Right hindlimb (tissue), 1 donor: ENCODE results near the gene RAD51B.

ENCODE experiments used
- DNase-seq: peaks from one replicate; pipeline ENCODE4 v3.0.0-alpha.2; 2018

Gene RAD51B

DNA sequence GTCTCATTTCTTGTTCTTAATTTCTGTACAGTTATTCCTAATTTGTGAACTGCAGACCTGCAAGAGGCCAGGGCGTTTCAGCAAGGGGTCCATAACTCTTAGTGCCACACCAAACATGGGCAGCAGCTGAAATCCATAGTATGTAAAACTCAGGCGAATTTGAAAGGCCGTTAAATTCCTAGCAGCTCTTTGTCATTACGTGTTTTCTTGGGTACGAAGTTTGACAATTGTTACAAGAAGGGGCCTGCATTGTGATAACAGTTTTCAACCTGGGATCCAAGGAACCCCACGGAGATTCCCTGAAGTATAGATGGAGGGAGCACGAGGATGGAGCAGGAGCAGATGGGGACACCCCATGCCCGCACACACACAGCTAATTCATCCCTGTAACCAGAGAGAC lies 685.3 kb downstream of the RAD51B start:
- DNase-seq = no peak

DNA sequence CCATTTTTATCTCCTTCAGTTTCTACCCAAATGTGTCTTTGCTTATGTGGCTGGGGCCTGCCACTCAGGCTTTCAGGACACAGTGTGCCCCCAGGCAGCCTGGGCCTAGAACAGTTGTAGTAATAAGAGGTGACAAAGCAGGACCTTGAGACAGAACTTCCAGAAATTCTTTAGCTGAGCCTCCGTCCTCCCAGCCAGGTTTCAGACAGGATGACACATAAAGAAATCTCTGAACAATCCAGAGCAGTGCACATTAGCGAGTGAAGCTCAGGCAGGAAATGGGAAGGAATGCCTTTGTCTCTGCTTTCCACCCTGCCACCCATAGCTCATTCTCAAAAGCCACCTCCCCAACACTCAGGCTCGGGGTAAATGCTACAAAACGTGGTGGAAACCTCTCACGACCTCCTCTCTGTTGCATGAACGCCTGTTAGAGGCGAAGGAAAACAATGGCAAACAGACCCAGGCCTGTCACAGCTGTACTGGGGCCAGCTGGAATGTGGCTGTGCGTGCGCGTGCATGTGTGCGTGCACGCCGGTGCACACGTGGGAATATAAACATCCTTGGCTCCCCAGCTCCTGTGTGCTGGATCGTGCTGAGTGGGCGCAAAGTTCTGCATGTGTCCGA lies 686.6 kb downstream of the RAD51B start:
- peak; percentile 83 for DNase-seq

- DNase-seq = no peak
Measured at GRCh38 chr14:68506645-68507419, 687.3 kb downstream of the RAD51B start.

- DNase-seq = no peak
Measured at GRCh38 chr14:68507544-68508081, 688.0 kb downstream of the RAD51B start.

DNA sequence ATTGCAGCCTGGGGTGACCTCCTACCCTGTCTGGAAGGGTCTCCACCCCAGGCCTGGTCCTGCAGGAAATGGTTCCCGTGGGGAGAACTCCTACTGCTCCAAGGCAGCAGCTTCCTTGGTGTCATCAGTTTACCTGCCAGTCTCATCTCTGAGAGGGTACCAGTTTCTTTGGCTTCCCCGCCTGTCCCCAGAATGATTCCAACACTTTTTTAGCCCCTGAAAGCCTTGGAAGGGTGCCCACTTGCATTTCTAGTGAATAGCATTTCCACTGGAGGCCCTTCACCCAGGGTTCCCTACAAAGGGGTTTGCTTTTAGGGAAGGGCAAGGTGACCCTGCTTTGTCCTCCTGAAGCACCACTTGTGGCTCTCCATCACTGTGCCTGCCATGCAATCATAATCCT lies 689.0 kb downstream of the RAD51B start:
- DNase-seq = no peak

DNA sequence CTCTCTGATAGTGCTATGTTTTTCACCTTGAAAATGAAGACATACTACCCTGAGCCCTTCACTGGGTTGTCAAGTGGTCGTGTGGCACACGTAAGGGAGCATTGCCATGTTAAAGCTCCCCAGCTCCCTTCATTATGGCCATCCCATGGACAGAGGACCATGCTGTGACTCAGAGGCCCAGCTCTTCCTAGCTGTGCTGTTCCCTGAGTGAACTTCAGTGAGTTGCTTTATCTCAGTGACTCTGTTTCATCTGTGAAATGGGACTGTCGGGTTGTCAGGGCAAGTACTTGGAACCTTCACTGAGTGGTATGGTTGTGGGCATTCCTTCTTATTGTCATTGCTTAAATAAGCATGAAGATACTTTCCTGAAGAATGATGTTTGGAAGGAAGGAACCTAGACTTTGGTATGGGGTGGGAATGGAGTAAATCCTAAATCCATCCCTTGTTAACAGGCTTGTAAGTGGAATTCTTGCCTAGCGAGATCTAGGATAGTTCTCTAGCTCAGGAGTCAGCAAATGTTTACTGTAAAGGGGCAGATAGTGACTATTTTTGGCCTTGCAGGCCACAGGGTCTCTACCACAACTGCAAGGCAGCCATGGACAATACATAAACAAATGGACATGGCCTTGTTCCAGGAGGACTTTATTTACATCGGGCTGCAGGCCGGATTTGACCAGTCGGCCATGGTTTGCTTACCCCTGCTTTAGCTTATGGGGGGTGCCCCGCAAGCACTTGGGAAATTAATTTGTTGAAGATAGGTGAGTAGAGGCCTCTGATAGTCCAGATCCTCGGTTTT lies 689.8 kb downstream of the RAD51B start:
- no peak for DNase-seq

DNA sequence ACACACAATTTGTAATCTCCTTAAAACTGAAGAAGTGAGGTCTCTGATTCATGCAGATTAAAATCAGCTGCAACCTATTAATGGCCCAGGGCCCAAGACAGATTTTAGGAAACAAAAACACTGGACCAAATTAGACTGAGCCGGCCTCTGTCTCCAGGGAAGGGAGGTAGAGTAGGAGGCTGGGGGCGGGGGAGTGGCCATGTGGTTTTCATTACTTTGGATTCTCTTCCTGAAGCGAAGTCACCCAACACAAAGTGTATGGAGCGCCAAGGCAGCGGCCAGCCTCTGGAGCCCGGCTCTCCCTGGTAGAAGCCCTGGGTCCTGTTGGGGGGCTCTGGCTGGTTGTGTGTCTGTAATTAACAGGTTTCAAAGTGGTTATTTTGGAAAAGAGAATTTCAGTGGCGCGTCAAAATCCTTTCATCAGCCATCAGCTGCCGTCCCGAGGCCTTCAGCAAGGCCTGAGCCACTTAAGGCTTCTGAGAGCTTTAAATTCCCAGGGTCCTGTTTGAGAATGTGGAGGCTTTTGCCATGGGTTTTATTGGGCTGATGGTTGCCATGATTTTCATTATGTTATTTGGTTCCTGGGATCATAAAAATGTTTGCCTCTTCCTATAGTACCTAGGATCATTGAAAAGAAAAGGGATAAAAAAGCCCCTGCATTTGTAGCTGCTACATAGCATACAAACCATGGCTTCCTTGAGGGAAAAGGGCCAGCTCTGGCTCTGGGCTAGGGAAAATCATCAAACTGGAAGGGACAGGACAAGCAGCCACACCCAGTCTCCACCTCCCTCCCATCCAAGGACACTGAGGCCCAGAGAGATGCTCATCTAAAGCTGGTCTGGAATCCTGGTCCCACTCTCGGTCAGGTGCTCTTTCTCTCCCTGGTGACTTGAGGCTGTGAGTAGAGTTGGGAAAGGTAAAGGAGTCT lies 690.9 kb downstream of the RAD51B start:
- peak; percentile 90 for DNase-seq

DNA sequence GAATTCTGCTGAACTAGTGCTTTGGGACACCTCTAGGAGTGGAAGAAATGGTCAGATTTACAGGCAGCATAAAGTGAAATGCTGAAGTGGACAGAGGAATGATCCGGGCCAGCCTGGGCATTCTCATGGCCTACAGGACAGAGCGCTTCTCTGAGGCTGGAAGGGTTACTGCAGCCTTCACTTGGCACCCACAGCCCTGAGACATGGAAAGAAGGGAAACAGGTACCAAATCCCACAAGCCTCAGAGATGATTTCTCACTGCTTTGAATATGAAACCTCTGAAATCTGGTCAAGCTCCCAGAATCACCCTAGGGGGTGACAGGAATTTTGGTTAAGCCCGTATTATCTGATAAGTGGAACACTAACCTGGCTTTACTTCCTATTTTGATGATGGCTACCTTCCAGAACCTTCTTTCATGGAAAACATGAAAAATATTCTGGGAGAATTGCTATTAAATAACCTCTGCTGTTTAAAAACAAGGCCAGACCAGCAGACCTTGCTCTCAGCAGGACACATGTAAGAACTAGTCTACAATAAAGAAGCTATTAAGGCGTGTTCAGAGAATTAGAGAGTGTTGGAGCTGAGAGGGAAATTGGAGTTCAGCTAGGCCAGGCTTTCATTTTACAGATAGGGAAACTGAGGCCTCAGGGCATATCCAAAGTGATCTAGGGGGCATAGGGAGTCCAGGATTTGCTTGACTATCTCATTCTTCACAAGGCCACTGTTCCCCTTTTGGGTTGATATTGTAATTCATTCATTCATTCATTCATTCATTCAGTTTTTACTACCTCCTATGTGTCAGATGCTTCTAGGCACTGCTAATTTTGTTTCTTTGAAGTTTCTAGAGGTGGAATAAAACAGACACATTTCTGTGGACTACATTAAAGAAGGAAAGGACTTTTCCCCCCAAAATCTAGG lies 691.8 kb downstream of the RAD51B start:
- peak; percentile 59 for DNase-seq

GRCh38 chr14:68512088-68512487 lies 692.5 kb downstream of the RAD51B start:
- peak; percentile 57 for DNase-seq

DNA sequence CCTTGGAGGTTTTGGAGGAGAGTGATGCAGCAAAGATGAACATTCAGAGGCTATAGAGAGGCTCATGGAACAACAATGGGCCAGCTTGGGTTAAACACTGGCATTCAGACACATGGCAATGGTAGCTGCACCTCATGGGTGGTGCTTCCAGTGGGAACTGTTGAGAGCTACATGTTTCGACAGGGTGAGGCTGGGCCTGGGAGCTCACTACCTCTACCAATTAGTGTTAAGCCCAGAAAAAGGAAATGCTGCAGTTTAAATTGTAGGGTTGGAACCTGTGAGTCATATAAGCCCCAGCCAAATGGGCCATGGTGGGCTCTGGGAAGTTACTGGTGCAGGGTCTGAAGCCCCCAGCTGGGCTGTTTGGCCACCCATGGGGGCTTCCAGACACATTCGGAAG lies 693.6 kb downstream of the RAD51B start:
- DNase-seq = no peak

DNA sequence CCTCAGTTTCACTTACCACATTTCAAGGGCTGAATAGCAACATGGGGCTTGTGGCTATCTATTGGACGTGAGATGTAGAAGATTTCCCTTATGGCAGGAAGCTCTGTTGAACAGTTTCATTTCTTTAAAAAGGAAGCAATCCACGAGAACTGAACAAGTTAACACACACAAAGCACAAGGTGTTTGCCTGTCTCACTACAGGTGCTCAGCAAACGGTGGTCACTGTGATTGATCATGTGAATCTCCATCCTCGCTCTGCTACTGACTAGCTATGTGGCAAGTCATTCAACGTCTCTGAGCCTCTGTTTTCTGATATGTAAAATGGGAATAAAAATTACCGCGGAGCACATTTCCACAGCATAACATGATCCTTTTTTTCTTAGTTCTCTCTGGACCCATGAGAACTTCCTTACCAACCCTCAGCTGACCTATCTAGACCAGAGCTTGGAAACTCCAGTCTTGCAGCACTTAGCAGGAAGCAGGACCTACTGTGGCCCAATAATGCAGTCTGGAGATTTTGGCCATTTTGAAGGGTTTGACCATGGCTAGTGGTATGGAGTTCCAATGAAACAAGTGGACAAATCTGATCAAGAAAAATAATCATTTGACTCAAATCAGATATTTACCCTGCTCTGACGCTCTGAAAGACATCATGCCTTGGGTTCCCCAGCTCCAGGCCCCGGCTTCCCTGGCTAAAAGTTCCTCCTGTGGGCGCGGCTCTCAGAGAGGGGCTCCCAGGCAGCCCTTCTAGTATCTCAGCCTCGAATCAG lies 694.4 kb downstream of the RAD51B start:
- DNase-seq = no peak

- no peak for DNase-seq
Measured at GRCh38 chr14:68514608-68515194, 695.1 kb downstream of the RAD51B start.

DNA sequence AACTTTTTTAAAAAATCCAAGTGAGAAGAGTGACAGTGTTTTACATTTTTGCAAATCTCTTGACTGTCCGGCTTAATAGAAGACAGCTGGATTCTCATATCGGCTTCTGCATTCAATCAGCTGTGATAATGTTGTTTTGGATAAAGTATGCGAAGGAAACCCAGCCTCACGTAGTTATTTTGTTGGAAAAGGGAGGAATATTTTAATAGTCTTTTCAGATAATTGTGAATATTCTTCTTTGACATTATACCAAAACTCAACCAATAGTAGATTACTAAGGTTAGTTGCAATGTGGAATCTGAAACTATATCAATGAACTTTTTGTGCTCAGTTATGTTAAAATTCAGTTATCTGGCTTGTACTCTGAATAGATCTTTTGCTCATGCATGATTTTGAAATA lies 696.8 kb downstream of the RAD51B start:
- DNase-seq = no peak

DNA sequence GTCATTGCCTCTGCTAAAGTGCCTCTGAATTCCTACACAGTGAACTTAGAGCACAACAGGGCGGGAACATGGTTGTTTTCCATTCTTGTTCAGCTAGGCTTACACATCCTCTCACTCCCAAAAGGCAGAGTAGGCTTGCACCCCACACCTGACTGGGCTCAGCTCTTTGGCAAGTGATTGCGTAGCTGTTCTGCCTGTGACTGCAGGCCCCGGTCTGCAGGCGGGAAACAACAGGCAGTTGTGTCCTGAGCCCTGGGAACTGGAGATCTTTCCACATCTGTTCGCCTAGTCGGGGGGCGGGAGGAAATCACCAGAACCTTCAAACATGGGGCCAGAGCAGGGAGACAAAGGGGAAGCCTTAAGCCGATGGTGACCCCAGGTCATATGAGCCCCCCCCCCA lies 698.6 kb downstream of the RAD51B start:
- peak; percentile 86 for DNase-seq

- peak; percentile 58 for DNase-seq
Measured at GRCh38 chr14:68518761-68519670, 699.4 kb downstream of the RAD51B start.

- no peak for DNase-seq
Measured at GRCh38 chr14:68519671-68520187, 700.1 kb downstream of the RAD51B start.

DNA sequence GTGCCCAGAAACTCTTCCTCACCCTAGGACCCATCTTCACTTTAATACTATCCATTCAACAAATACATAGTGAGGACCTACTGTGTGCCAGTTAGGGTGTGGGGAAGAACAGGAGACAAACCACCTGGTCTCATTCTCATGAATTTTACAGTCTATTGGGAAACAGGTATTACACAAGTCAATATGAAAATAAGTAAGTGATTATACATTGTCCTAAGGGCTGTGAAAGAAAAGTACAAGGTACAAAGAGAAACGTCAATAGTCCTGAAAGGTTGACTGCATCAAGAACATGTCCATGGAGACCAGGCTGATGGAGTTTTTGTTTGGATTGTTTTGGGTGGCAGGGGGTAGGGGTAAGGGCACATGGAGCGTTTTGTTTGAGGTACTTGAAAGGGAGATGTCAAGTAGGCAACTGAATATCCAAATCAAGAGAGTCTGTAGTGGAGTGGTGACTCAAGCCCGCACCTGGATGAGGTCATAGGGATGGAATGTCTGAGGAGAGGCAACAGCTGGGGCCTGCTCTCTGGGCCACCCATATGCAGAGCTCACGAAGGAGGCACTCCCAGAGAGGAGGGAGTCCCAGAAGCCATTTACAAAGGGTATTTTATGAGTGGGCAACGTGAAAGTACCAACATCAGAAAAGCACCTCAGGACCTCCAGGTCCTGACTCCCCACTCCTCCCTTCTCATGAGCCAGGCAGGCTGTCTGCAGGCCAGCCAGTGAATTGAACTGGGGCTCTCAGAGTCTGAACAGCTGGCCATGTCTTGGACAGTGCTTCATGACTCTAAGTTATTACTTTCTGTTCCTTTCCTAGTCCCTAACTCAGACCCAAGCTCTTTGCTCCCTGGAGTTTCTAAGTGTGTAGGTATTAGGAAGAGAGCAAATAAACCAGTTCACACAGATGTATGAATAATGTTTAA lies 701.3 kb downstream of the RAD51B start:
- DNase-seq = no peak

DNA sequence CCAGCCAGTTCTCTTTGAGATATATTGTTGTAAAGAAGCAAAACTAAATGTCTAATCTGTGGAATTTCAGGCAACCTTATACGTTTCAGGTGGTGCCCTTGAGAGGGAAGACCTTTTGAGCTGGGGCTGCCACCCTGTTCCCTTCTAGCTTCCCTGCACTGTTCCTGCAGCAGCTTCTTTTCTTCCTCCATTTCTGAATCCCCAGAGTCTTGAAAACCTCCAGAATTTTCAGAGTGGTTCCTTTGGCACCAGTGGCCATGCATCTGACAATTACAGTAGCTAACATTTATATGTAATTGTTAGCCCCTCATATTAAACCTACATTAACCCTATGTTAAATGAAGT lies 702.0 kb downstream of the RAD51B start:
- no peak for DNase-seq
